ENCODE data around the gene INSYN2A. TPM values are rescaled to one million over a fixed set of nuclear protein-coding genes. Genes with fewer than 3 reads are reported as not detected.

The INSYN2A gene
- total RNA-seq, 6 donors from 2014 or later, result 0.26 to 2.7 (median 0.69) TPM; not detected in 2

DNA sequence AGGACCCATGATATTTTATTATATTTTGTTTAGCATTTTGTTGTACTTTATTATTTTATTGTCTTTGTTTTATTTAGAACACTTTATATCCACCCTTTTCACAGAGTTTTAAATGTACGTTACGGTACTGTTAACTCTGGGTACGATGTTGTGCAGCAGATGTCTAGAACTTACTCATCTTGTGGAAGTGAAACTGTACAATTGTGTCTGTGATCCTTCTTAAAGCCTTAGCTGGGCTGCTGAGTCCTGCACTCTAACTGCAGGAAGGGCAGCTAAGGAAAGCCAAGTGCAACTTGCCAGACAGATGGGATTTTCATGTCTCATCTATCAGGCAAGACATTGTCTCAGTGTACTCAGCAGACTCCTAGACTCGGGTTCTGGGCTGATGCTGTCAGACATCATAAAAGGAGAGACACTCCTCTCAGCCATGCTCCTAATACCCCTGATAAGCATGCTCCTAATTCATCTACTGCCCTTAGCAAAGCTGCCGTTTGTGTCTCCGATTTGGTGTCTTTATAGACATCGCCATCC is 14.6 kb upstream of the INSYN2A start:
- no peaks in the 10 kb centered on the region for H3K4me1 ChIP-seq
- ATAC-seq (ENCODE audit: low FRiP score in 2 of 2) (no peak), DNase-seq (no peak)
- no peak for TF ChIP-seq POLR2AphosphoS5 (IDR thresholded peaks at IDR 0.05)
- no peak for TF ChIP-seq POLR2A (IDR thresholded peaks at IDR 0.05)
- TF ChIP-seq CTCF (IDR thresholded peaks at IDR 0.05), result no peak
- TF ChIP-seq EP300 (IDR thresholded peaks at IDR 0.05), result no peak
- no peaks in the 10 kb centered on the region for H3K36me3 ChIP-seq
- H3K27me3 ChIP-seq, result no peaks in the 10 kb centered on the region
- 82 to 85% methylated on average over 7 of the region's 7 CpGs for WGBS, 2 donors
- no peaks in the 10 kb centered on the region for H3K9me3 ChIP-seq
- no peak overlapping the region for H3K27ac ChIP-seq
- no peak overlapping the region for H3K4me3 ChIP-seq

DNA sequence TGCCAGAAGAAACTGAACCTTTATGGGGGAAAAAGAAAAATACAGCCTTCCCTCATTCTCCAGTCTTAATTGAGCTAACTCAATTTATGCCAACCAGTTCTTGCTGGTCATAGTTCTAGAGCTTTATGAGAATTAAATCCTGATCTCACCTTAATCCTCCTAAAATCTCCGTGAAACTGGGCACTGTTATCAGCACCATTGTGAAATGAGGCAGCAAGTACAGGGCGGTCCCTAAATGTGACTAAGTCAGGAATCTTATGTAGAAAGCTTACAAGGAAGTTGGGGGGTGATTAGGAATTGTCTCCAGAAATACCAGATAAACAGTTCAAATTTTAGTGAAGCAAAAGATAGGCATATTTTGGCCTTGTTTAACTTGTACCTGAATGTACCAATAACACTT is 10.7 kb upstream of the INSYN2A start:
- Histone ChIP-seq H3K4me3 (no peak overlapping the region), H3K27ac (no peak overlapping the region), H3K9me3 (no peaks in the 10 kb centered on the region), H3K36me3 (no peaks in the 10 kb centered on the region), H3K4me1 (no peaks in the 10 kb centered on the region), H3K27me3 (no peaks in the 10 kb centered on the region)
- DNase-seq (no peak), ATAC-seq (ENCODE audit: low FRiP score in 2 of 2) (no peak)
- TF ChIP-seq POLR2AphosphoS5 (IDR thresholded peaks at IDR 0.05) (no peak), EP300 (IDR thresholded peaks at IDR 0.05) (no peak), POLR2A (IDR thresholded peaks at IDR 0.05) (no peak), CTCF (IDR thresholded peaks at IDR 0.05) (no peak)
- WGBS, 2 donors, result 89 to 96% methylated on average over 2 of the region's 2 CpGs

DNA sequence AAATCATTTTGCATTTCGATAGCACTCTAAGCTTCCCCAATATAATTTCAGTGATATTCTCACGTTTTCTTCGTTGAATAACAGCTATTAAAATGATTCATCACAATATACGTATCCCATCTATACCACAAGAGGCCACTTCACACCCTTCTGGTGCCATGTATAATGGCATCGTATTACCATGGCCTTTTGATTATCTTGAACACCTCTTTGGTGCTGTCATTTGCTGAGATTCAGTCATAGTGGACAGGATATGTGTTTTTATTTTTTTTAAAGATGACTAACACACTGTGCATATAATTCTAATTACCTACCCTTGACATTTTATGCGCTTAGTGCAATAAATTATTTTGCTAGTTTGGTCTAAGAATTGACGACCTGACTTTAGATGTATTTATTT is 6.7 kb upstream of the INSYN2A start:
- Histone ChIP-seq H3K27ac (no peak overlapping the region), H3K4me3 (no peak overlapping the region), H3K4me1 (no peaks in the 10 kb centered on the region), H3K27me3 (no peaks in the 10 kb centered on the region), H3K9me3 (no peaks in the 10 kb centered on the region), H3K36me3 (no peaks in the 10 kb centered on the region)
- no peak for ATAC-seq (ENCODE audit: low FRiP score in 2 of 2)
- WGBS, 2 donors, result 91 to 95% methylated on average over 7 of the region's 7 CpGs
- DNase-seq, result no peak
- TF ChIP-seq EP300 (IDR thresholded peaks at IDR 0.05), result no peak
- TF ChIP-seq CTCF (IDR thresholded peaks at IDR 0.05), result no peak
- TF ChIP-seq POLR2AphosphoS5 (IDR thresholded peaks at IDR 0.05), result no peak
- no peak for TF ChIP-seq POLR2A (IDR thresholded peaks at IDR 0.05)

DNA sequence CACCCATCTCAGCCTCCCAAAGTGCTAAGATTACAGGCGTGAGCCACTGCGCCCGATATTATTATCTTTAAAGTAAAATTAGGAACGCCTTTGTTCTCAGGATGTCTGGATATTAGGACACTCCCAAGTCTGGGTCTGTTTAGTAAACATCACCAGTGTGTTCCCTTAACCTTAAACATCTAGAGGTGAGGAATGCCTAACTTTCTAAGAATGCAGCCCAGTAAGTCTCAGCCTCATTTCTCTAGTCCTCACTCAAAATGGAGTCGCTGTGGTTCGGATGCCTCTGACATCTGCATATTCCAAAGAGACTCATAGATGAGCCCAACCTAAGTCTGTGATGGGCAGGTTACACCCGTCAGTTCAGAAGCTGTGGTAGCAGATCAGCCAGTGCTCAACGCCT is 4.3 kb upstream of the INSYN2A start:
- H3K27ac ChIP-seq, result no peak overlapping the region
- WGBS, 2 donors, result 94 to 97% methylated on average over 8 of the region's 8 CpGs
- no peak for TF ChIP-seq EP300 (IDR thresholded peaks at IDR 0.05)
- TF ChIP-seq POLR2A (IDR thresholded peaks at IDR 0.05), result no peak
- TF ChIP-seq POLR2AphosphoS5 (IDR thresholded peaks at IDR 0.05), result no peak
- no peak for TF ChIP-seq CTCF (IDR thresholded peaks at IDR 0.05)
- peaks cover 0 to 5% (median 0%) of the 10 kb centered on the region in 4 donors for H3K27me3 ChIP-seq
- no peak for DNase-seq
- H3K4me1 ChIP-seq, result peaks cover 2 to 15% (median 3%) of the 10 kb centered on the region in 4 donors
- no peaks in the 10 kb centered on the region for H3K9me3 ChIP-seq
- no peak for ATAC-seq (ENCODE audit: low FRiP score in 2 of 2)
- no peak overlapping the region for H3K4me3 ChIP-seq
- no peaks in the 10 kb centered on the region for H3K36me3 ChIP-seq

DNA sequence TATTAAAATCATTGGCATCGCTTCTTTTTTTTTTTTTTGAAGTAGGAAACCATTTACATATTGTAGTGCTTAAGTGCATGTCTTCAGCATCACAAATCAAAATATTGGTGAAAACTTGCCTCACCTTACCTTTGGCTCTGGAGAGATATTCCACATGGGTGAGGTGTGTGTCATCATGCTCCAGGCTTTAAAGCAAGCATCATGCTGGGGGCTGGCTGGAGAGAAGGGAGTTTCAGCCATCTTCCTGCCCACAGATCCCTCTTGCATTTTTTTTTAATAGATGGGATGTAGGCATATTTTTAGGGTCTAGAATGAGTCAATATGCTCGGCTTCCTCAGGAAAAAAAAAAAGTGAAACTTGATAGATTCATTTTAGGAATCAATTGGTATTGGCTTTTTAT is 2.3 kb upstream of the INSYN2A start:
- ATAC-seq (ENCODE audit: low FRiP score in 2 of 2), result no peak
- WGBS, 2 donors, result 89 to 93% methylated on average over 2 of the region's 2 CpGs
- H3K9me3 ChIP-seq, result no peaks in the 10 kb centered on the region
- no peak for DNase-seq
- peaks cover 14 to 30% (median 15%) of the 10 kb centered on the region in 4 donors for H3K4me1 ChIP-seq
- no peaks in the 10 kb centered on the region for H3K36me3 ChIP-seq
- no peak overlapping the region for H3K27ac ChIP-seq
- no peak overlapping the region for H3K4me3 ChIP-seq
- no peak for TF ChIP-seq CTCF (IDR thresholded peaks at IDR 0.05)
- TF ChIP-seq EP300 (IDR thresholded peaks at IDR 0.05), result no peak
- peaks cover 0 to 8% (median 3%) of the 10 kb centered on the region in 4 donors for H3K27me3 ChIP-seq

All from upper lobe of left lung (tissue), 6 donors.